ENCODE data around the gene PPP2R5E.

DNA sequence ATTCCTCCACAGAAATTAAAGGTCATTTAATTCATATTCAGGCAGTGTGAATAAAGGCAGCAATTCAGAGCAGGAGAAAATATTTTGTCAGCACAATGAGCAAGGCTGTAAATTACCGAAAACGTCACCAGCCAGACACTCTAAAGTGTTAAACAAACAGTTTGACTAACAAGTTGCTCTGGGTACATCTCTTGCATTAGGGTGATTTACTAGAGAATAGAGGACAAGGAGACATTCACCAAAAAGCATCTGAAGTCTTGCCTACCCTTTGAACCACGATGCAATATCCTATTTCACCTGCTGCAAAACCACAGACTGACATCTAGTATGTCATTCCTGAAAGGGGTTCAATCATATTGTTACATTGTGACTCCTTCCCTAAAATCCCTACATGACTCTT lies 197.4 kb downstream of the PPP2R5E start:
- TF ChIP-seq POLR2A (IDR thresholded peaks at IDR 0.05) = no peak
- TF ChIP-seq, protein P1, sequence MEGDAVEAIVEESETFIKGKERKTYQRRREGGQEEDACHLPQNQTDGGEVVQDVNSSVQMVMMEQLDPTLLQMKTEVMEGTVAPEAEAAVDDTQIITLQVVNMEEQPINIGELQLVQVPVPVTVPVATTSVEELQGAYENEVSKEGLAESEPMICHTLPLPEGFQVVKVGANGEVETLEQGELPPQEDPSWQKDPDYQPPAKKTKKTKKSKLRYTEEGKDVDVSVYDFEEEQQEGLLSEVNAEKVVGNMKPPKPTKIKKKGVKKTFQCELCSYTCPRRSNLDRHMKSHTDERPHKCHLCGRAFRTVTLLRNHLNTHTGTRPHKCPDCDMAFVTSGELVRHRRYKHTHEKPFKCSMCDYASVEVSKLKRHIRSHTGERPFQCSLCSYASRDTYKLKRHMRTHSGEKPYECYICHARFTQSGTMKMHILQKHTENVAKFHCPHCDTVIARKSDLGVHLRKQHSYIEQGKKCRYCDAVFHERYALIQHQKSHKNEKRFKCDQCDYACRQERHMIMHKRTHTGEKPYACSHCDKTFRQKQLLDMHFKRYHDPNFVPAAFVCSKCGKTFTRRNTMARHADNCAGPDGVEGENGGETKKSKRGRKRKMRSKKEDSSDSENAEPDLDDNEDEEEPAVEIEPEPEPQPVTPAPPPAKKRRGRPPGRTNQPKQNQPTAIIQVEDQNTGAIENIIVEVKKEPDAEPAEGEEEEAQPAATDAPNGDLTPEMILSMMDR (IDR thresholded peaks at IDR 0.05) = no peak

All from breast epithelium (tissue), 3 donors.